NCI-H446 (cell line): ENCODE measurements around the gene EPHB2.

ENCODE experiments used
- DNase-seq, 2 experiments: peaks; one replicate each; lab custom pipeline; 2025; lab: John Stamatoyannopoulos, UW

The EPHB2 gene

GRCh38 chr1:22780696-22781095 is 70.1 kb downstream of the EPHB2 start:
- DNase-seq, result peak in 1 of 2 experiments; percentile 19

- no peak for DNase-seq
Measured at GRCh38 chr1:22781483-22781882, 70.8 kb downstream of the EPHB2 start.

GRCh38 chr1:22782406-22782805 is 71.8 kb downstream of the EPHB2 start:
- DNase-seq, result no peak

GRCh38 chr1:22784317-22784716 is 73.7 kb downstream of the EPHB2 start:
- no peak for DNase-seq

- DNase-seq, result no peak
Measured at GRCh38 chr1:22784737-22785136, 74.1 kb downstream of the EPHB2 start.

- no peak for DNase-seq
Measured at GRCh38 chr1:22786101-22786500, 75.5 kb downstream of the EPHB2 start.

- no peak for DNase-seq
Measured at GRCh38 chr1:22786719-22787489, 76.3 kb downstream of the EPHB2 start.

- DNase-seq, result no peak
Measured at GRCh38 chr1:22787636-22788035, 77.0 kb downstream of the EPHB2 start.

GRCh38 chr1:22788254-22788661 is 77.6 kb downstream of the EPHB2 start:
- DNase-seq, result no peak

GRCh38 chr1:22789356-22789994 is 78.8 kb downstream of the EPHB2 start:
- no peak for DNase-seq

- no peak for DNase-seq
Measured at GRCh38 chr1:22790232-22791008, 79.8 kb downstream of the EPHB2 start.

GRCh38 chr1:22791831-22792347 is 81.2 kb downstream of the EPHB2 start:
- peak in 1 of 2 experiments; percentile 46 for DNase-seq

GRCh38 chr1:22792396-22793160 is 81.9 kb downstream of the EPHB2 start:
- DNase-seq, result no peak

- DNase-seq, result no peak
Measured at GRCh38 chr1:22793647-22794046, 83.0 kb downstream of the EPHB2 start.

- DNase-seq, result no peak
Measured at GRCh38 chr1:22794647-22795365, 84.2 kb downstream of the EPHB2 start.

GRCh38 chr1:22795366-22795714 is 84.7 kb downstream of the EPHB2 start:
- DNase-seq, result no peak

- DNase-seq, result no peak
Measured at GRCh38 chr1:22796642-22797041, 86.0 kb downstream of the EPHB2 start.

- DNase-seq, result no peak
Measured at GRCh38 chr1:22798083-22798482, 87.4 kb downstream of the EPHB2 start.

- no peak for DNase-seq
Measured at GRCh38 chr1:22799971-22800370, 89.3 kb downstream of the EPHB2 start.

GRCh38 chr1:22800629-22801028 is 90.0 kb downstream of the EPHB2 start:
- DNase-seq, result no peak

GRCh38 chr1:22801347-22801746 is 90.7 kb downstream of the EPHB2 start:
- DNase-seq, result no peak
